Measurements from ENCODE around the gene PPFIBP1. TPM values are rescaled to one million over a fixed set of nuclear protein-coding genes. Genes with fewer than 3 reads are reported as not detected.
"Not testable (repeated sequence)": the region's sequence is repeated elsewhere in the genome, so short reads cannot be mapped to it uniquely, and the experiment has no call there.

The PPFIBP1 gene
- total RNA-seq, 2 donors from 2014 or later: 2.1 to 4.1 TPM

DNA sequence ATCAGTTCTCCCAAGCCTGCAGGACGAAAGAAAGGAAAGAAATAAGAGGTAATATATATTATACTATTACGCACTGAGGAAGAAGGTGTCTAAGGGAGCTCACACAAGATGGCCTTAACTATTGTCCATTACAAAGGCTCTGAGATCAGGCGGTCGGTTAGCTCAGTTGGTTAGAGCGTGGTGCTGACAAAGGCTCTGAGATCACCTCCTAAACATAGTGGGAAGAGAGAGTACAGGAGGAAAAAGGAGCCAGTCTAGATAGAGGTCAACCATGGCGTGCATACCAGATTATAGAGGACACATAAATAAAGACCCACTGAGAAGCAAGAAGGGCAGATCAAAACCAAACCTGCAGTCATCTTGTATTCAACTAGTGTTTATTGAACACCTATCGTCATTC is 118.9 kb downstream of the PPFIBP1 start:
- DNase-seq; ATAC-seq; H3K27me3 Mint-ChIP-seq; H3K4me1 Mint-ChIP-seq; H3K27ac Mint-ChIP-seq; H3K4me3 Mint-ChIP-seq; H3K9me3 ChIP-seq (ENCODE audit: control insufficient read depth, low read length, poor library complexity, severe bottlenecking); H3K36me3 Mint-ChIP-seq (ENCODE audit: low read depth): not testable (repeated sequence)

DNA sequence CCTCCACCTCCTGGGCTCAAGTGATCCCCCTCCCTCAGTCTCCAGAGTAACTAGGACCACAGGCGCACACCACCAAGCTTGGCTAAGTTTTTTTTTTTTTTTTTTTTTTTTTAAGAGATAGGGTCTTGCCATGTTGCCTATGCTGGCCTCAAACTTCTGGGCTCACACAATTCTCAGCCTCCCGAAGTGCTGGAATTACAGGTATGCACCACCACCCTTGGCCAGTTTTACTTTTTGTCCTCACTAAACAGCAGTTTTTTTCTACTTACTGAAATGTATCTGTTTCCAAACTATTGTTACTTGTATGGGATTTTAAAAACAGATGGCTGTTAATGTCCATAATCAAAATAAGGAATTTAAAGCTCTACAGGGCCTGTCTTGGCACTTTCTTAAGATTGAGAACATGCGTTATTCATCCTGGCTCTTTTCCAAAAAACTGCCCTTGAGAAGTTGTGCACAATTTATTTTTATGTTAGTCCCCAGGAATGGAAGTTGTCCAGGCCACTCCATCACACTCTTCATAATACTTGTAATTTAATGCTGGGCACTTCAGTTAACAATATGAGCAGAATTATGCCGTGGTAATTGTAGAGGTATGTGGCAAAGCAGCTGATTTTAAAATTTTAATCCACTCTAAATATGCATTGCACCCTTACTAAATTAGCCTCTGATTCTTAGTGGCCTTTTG is 120.3 kb downstream of the PPFIBP1 start:
- no peaks in the 10 kb centered on the region for H3K9me3 ChIP-seq (ENCODE audit: control insufficient read depth, low read length, poor library complexity, severe bottlenecking)
- no peak for ATAC-seq
- H3K27ac Mint-ChIP-seq: no peak overlapping the region
- peaks cover 3% of the 10 kb centered on the region for H3K36me3 Mint-ChIP-seq (ENCODE audit: low read depth)
- H3K4me1 Mint-ChIP-seq: no peaks in the 10 kb centered on the region
- H3K4me3 Mint-ChIP-seq: no peak overlapping the region
- H3K27me3 Mint-ChIP-seq: no peaks in the 10 kb centered on the region
- DNase-seq: no peak

DNA sequence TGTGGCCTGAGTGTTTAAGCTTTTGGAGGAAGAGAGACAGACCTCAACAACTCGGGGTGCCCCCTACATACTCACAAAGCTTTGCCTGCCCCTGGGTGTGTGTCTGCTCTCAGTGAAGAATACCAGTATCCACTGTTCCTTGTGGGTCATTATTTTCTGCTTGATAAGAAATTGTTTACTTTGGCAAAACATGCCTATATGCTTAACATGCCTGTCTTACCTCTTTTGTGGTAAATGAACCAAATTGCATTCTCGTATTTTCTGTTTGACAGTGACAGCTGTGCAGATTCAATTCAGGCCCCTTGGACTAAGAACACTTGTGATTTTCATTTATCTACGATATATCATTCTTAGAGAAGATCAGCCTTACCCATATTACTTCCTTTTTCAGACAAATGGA is 121.7 kb downstream of the PPFIBP1 start:
- no peak for DNase-seq
- H3K4me3 Mint-ChIP-seq: no peak overlapping the region
- no peak overlapping the region for H3K27ac Mint-ChIP-seq
- H3K36me3 Mint-ChIP-seq (ENCODE audit: low read depth): peaks cover 3% of the 10 kb centered on the region
- no peak for ATAC-seq
- no peaks in the 10 kb centered on the region for H3K4me1 Mint-ChIP-seq
- H3K9me3 ChIP-seq (ENCODE audit: control insufficient read depth, low read length, poor library complexity, severe bottlenecking): no peaks in the 10 kb centered on the region
- no peaks in the 10 kb centered on the region for H3K27me3 Mint-ChIP-seq

DNA sequence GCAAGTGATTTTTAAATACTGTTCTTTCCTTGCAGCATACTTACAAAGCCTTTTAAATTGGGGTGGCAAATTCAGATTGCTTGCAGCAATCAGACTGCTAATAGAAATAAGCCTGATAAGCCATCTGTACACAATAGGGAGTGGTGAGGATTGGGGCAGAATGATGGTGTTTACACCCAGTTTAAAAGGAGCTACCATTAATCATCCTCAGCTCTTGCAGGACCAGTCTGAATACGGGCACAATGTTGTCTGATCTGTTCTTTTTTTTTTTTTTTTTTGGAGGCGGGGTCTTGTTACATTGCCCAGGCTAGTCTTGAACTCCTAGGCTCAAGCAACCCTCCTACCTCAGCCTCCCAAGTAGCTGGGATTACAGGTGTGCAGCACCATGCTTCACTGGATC is 122.1 kb downstream of the PPFIBP1 start:
- no peak overlapping the region for H3K27ac Mint-ChIP-seq
- H3K4me1 Mint-ChIP-seq: no peaks in the 10 kb centered on the region
- H3K4me3 Mint-ChIP-seq: no peak overlapping the region
- no peak for DNase-seq
- H3K36me3 Mint-ChIP-seq (ENCODE audit: low read depth): peaks cover 3% of the 10 kb centered on the region
- H3K27me3 Mint-ChIP-seq: no peaks in the 10 kb centered on the region
- no peak for ATAC-seq
- no peaks in the 10 kb centered on the region for H3K9me3 ChIP-seq (ENCODE audit: control insufficient read depth, low read length, poor library complexity, severe bottlenecking)

DNA sequence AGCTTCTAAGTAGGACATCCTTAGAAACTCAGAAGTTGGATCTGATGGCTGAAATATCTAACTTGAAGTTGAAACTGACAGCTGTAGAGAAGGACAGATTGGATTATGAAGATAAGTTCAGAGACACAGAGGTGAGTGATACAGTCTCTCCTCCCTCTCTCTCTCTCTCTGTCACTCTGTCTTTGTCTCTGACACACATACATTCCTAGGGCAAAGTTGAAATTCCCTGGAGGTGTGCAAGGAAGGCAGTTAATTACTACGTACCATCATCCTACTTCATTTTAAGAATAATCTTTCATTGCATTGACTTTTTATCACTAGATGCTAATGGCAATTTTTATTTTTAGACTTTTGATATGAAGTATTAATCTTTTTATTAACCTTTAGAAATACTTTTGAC is 126.0 kb downstream of the PPFIBP1 start:
- H3K4me1 Mint-ChIP-seq: peaks cover 2% of the 10 kb centered on the region
- ATAC-seq: no peak
- no peak overlapping the region for H3K4me3 Mint-ChIP-seq
- no peaks in the 10 kb centered on the region for H3K9me3 ChIP-seq (ENCODE audit: control insufficient read depth, low read length, poor library complexity, severe bottlenecking)
- no peak for DNase-seq
- H3K36me3 Mint-ChIP-seq (ENCODE audit: low read depth): peaks cover 3% of the 10 kb centered on the region
- no peaks in the 10 kb centered on the region for H3K27me3 Mint-ChIP-seq
- no peak overlapping the region for H3K27ac Mint-ChIP-seq

DNA sequence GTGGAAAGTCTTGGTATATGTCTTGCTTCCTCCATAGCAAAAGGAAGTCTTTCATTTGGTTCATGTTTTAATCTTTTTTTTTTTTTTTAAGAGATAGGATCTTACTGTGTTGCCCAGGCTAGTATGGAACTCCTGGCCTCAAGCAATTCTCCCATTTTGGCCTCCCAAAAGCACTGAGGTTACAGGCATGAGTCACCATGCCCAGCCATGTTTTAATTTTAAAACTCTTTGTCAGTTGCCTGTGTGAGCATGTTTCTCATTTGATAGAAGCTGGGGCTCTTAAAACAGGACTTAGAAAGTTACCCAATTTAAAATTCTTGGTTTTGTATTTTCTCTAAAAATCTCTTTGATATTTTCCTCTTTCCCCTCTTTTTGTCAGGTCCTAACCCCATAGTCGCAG is 127.2 kb downstream of the PPFIBP1 start:
- ATAC-seq: no peak
- DNase-seq: no peak
- Mint-ChIP-seq H3K27me3 (no peaks in the 10 kb centered on the region), H3K36me3 (ENCODE audit: low read depth) (peaks cover 3% of the 10 kb centered on the region), H3K27ac (no peak overlapping the region), H3K4me3 (no peak overlapping the region), H3K4me1 (peaks cover 2% of the 10 kb centered on the region)
- H3K9me3 ChIP-seq (ENCODE audit: control insufficient read depth, low read length, poor library complexity, severe bottlenecking): no peaks in the 10 kb centered on the region

DNA sequence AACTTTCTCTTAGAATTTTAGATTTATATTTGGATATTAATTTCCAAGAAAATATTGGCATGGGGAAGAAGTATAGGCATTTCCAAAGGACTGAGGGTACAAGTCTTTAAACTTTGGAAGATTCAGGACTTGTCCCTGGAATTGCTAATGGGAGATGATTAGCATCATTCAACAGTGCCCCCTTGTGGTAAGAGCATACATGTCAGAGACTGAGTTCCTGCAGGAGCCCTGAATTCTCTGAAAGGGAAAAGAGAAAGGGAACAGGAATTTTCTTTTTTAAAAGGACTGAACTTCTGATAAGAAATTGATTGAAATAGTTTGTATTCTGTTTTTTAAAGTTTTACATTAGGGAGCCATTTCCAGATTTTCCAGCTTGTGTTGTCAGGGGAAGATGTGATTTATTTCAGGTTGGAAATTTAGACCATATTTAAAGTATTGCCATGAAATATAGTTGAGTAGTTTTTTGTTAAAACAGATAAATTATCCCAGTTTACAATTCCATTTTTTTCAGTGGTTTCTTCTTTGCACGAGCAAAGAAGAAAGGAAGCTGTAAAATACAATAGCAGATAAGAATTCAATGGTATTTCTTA is 128.3 kb downstream of the PPFIBP1 start:
- H3K27ac Mint-ChIP-seq: no peak overlapping the region
- peak; percentile 42 for ATAC-seq
- peaks cover 2% of the 10 kb centered on the region for H3K36me3 Mint-ChIP-seq (ENCODE audit: low read depth)
- peaks cover 2% of the 10 kb centered on the region for H3K4me1 Mint-ChIP-seq
- H3K4me3 Mint-ChIP-seq: no peak overlapping the region
- peak in 1 of 3 donors; percentile 12 for DNase-seq
- no peaks in the 10 kb centered on the region for H3K9me3 ChIP-seq (ENCODE audit: control insufficient read depth, low read length, poor library complexity, severe bottlenecking)
- no peaks in the 10 kb centered on the region for H3K27me3 Mint-ChIP-seq

DNA sequence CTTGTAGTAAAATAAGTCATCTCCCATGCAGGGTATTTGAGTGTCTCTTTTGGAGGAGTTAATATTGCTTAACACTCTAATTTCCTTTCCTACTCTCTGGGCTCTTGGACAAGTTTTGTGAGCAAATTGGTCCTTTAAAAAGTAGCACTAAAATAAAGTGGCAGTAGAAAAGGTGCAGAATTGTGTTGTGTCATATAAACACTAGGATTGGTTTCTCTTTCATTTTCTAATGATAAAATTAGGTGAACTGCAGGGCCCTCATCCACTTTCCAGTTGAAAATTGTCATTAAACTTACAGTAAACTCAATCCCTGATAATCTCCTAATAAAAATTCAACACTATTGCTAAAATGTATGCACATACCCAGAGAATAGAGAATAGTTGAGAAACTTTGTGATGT is 129.7 kb downstream of the PPFIBP1 start:
- DNase-seq (no peak), ATAC-seq (no peak)
- Mint-ChIP-seq H3K27ac (no peak overlapping the region), H3K27me3 (no peaks in the 10 kb centered on the region), H3K36me3 (ENCODE audit: low read depth) (no peaks in the 10 kb centered on the region), H3K4me3 (no peak overlapping the region), H3K4me1 (peaks cover 2% of the 10 kb centered on the region)
- no peaks in the 10 kb centered on the region for H3K9me3 ChIP-seq (ENCODE audit: control insufficient read depth, low read length, poor library complexity, severe bottlenecking)

DNA sequence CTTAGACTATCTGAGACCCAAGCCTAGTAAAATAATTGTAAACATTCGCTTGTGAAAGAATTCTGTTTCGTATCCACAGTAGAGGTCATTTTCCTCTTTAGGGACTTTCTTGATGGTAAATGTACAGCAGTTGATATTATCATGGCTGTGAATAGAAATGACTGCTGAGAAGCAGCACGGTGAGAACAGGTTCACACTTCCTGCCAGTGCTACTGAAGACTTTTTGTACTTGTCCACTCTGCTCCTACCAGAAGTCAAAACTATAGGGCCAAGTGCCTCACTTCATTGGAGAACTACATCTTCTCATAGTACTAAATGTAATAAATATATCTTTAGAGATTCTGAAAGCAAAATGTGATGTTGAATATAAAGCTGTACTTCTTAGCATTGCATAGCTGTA is 131.5 kb downstream of the PPFIBP1 start:
- not testable (repeated sequence) for H3K27ac Mint-ChIP-seq; H3K36me3 Mint-ChIP-seq (ENCODE audit: low read depth)

DNA sequence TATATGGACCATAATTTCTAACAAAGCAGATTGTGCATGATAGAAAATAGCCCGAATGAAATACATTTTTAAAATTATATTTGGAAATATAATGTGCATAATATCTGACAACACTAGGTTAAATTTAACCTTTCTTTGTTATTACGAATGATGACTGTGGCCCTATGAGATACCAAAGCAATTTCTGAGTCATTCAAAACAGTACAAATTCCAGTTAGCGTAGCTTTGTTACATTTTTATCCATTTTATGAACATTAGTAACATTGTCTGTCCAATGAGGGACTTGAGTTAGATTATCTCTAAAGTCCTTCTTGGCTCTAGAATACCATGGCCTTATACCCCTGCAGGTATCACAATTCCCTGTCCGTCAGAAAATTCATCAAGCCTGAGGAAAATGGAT is 133.3 kb downstream of the PPFIBP1 start:
- ATAC-seq (no peak), DNase-seq (no peak)
- no peaks in the 10 kb centered on the region for H3K9me3 ChIP-seq (ENCODE audit: control insufficient read depth, low read length, poor library complexity, severe bottlenecking)
- Mint-ChIP-seq H3K4me3 (no peak overlapping the region), H3K4me1 (peaks cover under 1% of the 10 kb centered on the region), H3K36me3 (ENCODE audit: low read depth) (peaks cover 1% of the 10 kb centered on the region), H3K27ac (no peak overlapping the region), H3K27me3 (peaks cover 10% of the 10 kb centered on the region)

More for the DNA sequence above, 131.5 kb downstream of the PPFIBP1 start:
- H3K27me3 Mint-ChIP-seq; ATAC-seq; H3K9me3 ChIP-seq (ENCODE audit: control insufficient read depth, low read length, poor library complexity, severe bottlenecking); H3K4me3 Mint-ChIP-seq; DNase-seq; H3K4me1 Mint-ChIP-seq: not testable (repeated sequence)

DNA sequence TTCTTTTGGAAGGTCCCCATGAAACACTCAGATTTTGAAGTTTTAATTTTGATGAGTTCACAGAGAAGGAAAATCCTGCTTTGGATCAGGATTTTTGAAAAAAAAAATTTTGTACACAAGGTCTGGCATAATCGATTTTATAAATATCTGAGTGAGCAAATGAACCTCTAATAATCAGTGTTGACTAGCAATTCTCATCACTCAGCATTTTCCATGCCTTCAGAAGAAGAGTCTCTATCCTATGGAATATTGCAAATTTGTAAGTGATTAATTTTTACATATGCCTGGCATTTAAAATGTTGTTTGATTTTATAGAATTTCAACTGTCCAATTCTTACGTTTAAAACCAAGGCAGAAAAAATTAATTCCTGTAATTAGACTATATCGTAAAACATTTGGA is 141.7 kb downstream of the PPFIBP1 start:
- no peak overlapping the region for H3K4me3 Mint-ChIP-seq
- H3K36me3 Mint-ChIP-seq (ENCODE audit: low read depth): peaks cover 8% of the 10 kb centered on the region
- ATAC-seq (no peak), DNase-seq (no peak)
- no peak overlapping the region for H3K27ac Mint-ChIP-seq
- H3K27me3 Mint-ChIP-seq: peaks cover 16% of the 10 kb centered on the region
- peaks cover 2% of the 10 kb centered on the region for H3K4me1 Mint-ChIP-seq
- H3K9me3 ChIP-seq (ENCODE audit: control insufficient read depth, low read length, poor library complexity, severe bottlenecking): no peaks in the 10 kb centered on the region

DNA sequence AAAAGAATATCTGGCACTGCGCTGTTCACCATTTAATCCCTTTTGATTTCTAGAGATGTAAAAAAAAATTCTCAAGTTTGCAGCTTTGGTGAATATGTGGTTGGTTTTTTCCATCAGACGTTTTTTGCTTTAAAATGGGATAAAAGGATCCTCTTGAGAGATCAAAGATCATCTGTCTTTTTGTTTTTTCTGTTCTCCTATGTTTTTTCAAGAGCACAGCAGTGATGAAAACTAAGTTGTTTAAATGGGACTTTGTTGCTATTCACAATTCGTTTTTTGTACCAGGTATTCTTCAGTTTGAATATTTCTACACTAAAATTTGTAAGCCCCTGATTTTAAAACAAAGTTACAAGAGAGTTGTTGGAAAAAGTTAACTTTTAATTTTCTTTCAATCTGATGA is 142.5 kb downstream of the PPFIBP1 start:
- no peak overlapping the region for H3K27ac Mint-ChIP-seq
- no peaks in the 10 kb centered on the region for H3K9me3 ChIP-seq (ENCODE audit: control insufficient read depth, low read length, poor library complexity, severe bottlenecking)
- peaks cover 8% of the 10 kb centered on the region for H3K36me3 Mint-ChIP-seq (ENCODE audit: low read depth)
- peaks cover 14% of the 10 kb centered on the region for H3K27me3 Mint-ChIP-seq
- H3K4me1 Mint-ChIP-seq: peaks cover 2% of the 10 kb centered on the region
- H3K4me3 Mint-ChIP-seq: no peak overlapping the region
- DNase-seq: no peak
- ATAC-seq: no peak

DNA sequence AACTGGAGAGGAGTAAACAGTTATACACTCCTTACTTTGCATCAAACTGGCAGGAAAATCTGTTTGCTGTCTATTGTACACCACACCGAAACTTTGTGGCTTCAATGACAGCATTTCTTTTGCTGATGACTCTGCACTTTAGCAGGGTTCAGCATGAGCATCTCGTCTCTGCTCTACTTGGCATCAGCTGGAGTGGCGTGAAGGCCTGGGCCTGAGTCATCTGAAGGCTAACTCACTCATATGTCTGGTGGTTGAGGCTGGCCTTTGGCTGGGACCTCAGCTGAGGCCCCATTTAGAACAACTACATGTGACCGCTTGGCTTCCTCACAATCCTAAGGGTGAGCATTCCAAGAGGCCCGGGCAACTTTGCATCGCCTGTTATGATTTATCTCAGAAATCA is 143.5 kb downstream of the PPFIBP1 start:
- no peaks in the 10 kb centered on the region for H3K9me3 ChIP-seq (ENCODE audit: control insufficient read depth, low read length, poor library complexity, severe bottlenecking)
- Mint-ChIP-seq H3K27me3 (peaks cover 6% of the 10 kb centered on the region), H3K4me3 (no peak overlapping the region), H3K27ac (no peak overlapping the region), H3K4me1 (peaks cover 2% of the 10 kb centered on the region), H3K36me3 (ENCODE audit: low read depth) (peaks cover 7% of the 10 kb centered on the region)
- ATAC-seq: no peak
- DNase-seq: no peak

DNA sequence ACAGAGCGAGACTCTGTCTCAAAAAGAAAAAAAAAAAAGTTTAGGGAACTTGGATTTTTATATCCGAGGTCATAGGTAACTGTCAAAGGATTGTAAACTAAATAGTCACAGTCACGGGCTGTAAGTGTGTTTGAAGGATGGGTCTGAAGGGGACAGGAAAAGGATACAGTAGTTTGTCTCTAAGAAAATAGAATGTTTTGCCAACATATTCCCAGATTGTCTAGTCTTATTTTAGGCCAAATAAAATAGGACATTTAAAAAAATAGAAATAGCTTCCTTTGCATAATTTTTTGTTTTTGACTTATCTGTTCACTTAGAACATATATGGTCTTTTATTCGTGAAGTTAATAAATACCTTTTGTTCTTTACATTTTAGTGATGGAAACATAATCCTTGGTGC is 148.0 kb downstream of the PPFIBP1 start:
- no peaks in the 10 kb centered on the region for H3K9me3 ChIP-seq (ENCODE audit: control insufficient read depth, low read length, poor library complexity, severe bottlenecking)
- H3K27me3 Mint-ChIP-seq: no peaks in the 10 kb centered on the region
- no peak overlapping the region for H3K27ac Mint-ChIP-seq
- peaks cover 2% of the 10 kb centered on the region for H3K4me1 Mint-ChIP-seq
- H3K4me3 Mint-ChIP-seq: no peak overlapping the region
- ATAC-seq (no peak), DNase-seq (no peak)
- no peaks in the 10 kb centered on the region for H3K36me3 Mint-ChIP-seq (ENCODE audit: low read depth)

Data from T-helper 17 cell (primary cell).